PC-9 (cell line): ENCODE measurements around the gene RYR1. TPM values are rescaled to one million over a fixed set of nuclear protein-coding genes. Genes with fewer than 3 reads are reported as not detected.
"Not testable (repeated sequence)": the region's sequence is repeated elsewhere in the genome, so short reads cannot be mapped to it uniquely, and the experiment has no call there.

ENCODE experiments used
- BruUV-seq: library from RNA; stranded (reverse); fragments of 400-500 nt; replicated peaks from 2 replicates; lab custom pipeline; 2021; lab: Mats Ljungman, UMichigan
- CTCF ChIA-PET: fragments of 300-600 bp; sonication (Branson Sonifier 250); formaldehyde crosslinking; loops from one replicate; lab custom pipeline; 2022; ENCODE audit warnings: antibody characterized with exemption; lab: Charles Lee
- POLR2A ChIA-PET: fragments of 300-600 bp; sonication (Branson Sonifier 250); formaldehyde crosslinking; loops from one replicate; lab custom pipeline; 2022; ENCODE audit warnings: antibody characterized with exemption; ENCODE audit not compliant: unreplicated experiment; lab: Charles Lee
- DNase-seq, 2 experiments: peaks; one replicate each; pipeline versions ENCODE4 v3.0.0 to v3.0.0-alpha.2; 2015 to 2022; ENCODE audit warnings: mixed read lengths in 1 of 2
- H2AFZ ChIP-seq: fragments of 200-600 bp; sonication (generic); 2 replicates; pipeline ENCODE4 v1.8.1; 2017; ENCODE audit warnings: antibody characterized with exemption
- H3F3A ChIP-seq: fragments of 200-600 bp; sonication (generic); 2 replicates; pipeline ENCODE4 v1.8.1; 2017; ENCODE audit warnings: antibody characterized with exemption, mild to moderate bottlenecking, low read depth; ENCODE audit not compliant: insufficient read depth
- H3K27ac ChIP-seq: fragments of 200-600 bp; sonication (generic); 2 replicates; pipeline ENCODE4 v1.6.1; 2016; ENCODE audit warnings: mixed run types
- H3K27me3 ChIP-seq: fragments of 200-600 bp; sonication (generic); 2 replicates; pipeline ENCODE4 v1.6.1; 2016; ENCODE audit warnings: low read depth, mixed run types; ENCODE audit not compliant: insufficient read depth
- H3K36me3 ChIP-seq: fragments of 200-600 bp; sonication (generic); 2 replicates; pipeline ENCODE4 v1.6.1; 2016; ENCODE audit warnings: low read depth, mixed run types
- H3K4me1 ChIP-seq: fragments of 200-600 bp; sonication (generic); replicated peaks from 2 replicates; pipeline ENCODE4 v1.6.1; 2016; ENCODE audit warnings: mixed run types; ENCODE audit not compliant: insufficient read depth
- H3K4me2 ChIP-seq: fragments of 200-600 bp; sonication (generic); 2 replicates; pipeline ENCODE4 v1.6.1; 2017; ENCODE audit warnings: mixed run types
- H3K4me3 ChIP-seq: fragments of 200-600 bp; sonication (generic); 2 replicates; pipeline ENCODE4 v1.6.1; 2016; ENCODE audit warnings: mixed run types
- H3K79me2 ChIP-seq: fragments of 200-600 bp; sonication (generic); 2 replicates; pipeline ENCODE4 v1.6.1; 2017; ENCODE audit warnings: low read depth, mixed run types
- H3K9me2 ChIP-seq: fragments of 200-600 bp; sonication (generic); 2 replicates; pipeline ENCODE4 v1.8.1; 2017; ENCODE audit warnings: mild to moderate bottlenecking; ENCODE audit not compliant: insufficient read depth
- H3K9me3 ChIP-seq: fragments of 200-600 bp; sonication (generic); 2 replicates; pipeline ENCODE4 v1.8.1; 2016; ENCODE audit warnings: low read depth; ENCODE audit not compliant: insufficient read depth
- H4K20me1 ChIP-seq: fragments of 200-600 bp; sonication (generic); 2 replicates; pipeline ENCODE4 v1.8.1; 2017; ENCODE audit not compliant: insufficient read depth
- CTCF ChIP-seq: fragments of 200-600 bp; sonication (generic); conservative IDR thresholded peaks from 2 replicates; pipeline ENCODE4 v1.6.1; 2017; ENCODE audit warnings: mixed run types, antibody characterized with exemption, mild to moderate bottlenecking, moderate library complexity
- EZH2 ChIP-seq: fragments of 200-600 bp; sonication (generic); IDR thresholded peaks from 2 replicates; pipeline ENCODE4 v1.8.0; 2017; ENCODE audit warnings: antibody characterized with exemption, low read depth
- intact Hi-C: fragments of 100-400 bp; cut with micrococcal nuclease; formaldehyde crosslinking; loops from one replicate; pipeline ENCODE4 v1.10.0; 2022; ENCODE audit not compliant: unreplicated experiment
- total RNA-seq: library from RNA; stranded (reverse); gene quantifications from 2 replicates; pipeline ENCODE4 v1.2.3, GENCODE V29; 2021

The RYR1 gene
- total RNA-seq, 1 experiment from 2014 or later = 1.0 TPM

GRCh38 chr19:38511074-38511708, 77.7 kb downstream of the RYR1 start:
- Histone ChIP-seq H3K27me3 (peaks cover 19% of the 10 kb centered on the region; the same call in 1 of the 2 replicates), H3K9me2 (no peaks in the 10 kb centered on the region), H3F3A (no peaks in the 10 kb centered on the region), H3K36me3 (no peaks in the 10 kb centered on the region), H3K4me2 (no peak overlapping the region), H3K4me3 (no peak overlapping the region), H4K20me1 (no peaks in the 10 kb centered on the region), H3K4me1 (no peaks in the 10 kb centered on the region), H2AFZ (no peak overlapping the region), H3K27ac (no peak overlapping the region), H3K9me3 (no peaks in the 10 kb centered on the region), H3K79me2 (no peaks in the 10 kb centered on the region)
- intact Hi-C loops = loop anchor here (10.0 kb wide), 1 partner anchor 224 kb away; no protein-coding TSS in a partner anchor
- CTCF ChIA-PET = no interaction called here
- no peak for DNase-seq
- no TSS peak for BruUV-seq
- POLR2A ChIA-PET = no interaction called here
- no peak for TF ChIP-seq EZH2
- TF ChIP-seq CTCF = no peak

GRCh38 chr19:38512277-38512676, 78.8 kb downstream of the RYR1 start:
- Histone ChIP-seq H3F3A (no peaks in the 10 kb centered on the region), H3K27me3 (peaks cover 18% of the 10 kb centered on the region; the same call in 1 of the 2 replicates), H3K9me3 (no peaks in the 10 kb centered on the region), H3K4me2 (no peak overlapping the region), H3K36me3 (no peaks in the 10 kb centered on the region), H2AFZ (no peak overlapping the region), H3K4me3 (no peak overlapping the region), H3K79me2 (no peaks in the 10 kb centered on the region), H3K9me2 (no peaks in the 10 kb centered on the region), H3K27ac (no peak overlapping the region), H4K20me1 (no peaks in the 10 kb centered on the region), H3K4me1 (no peaks in the 10 kb centered on the region)
- TF ChIP-seq CTCF (no peak), EZH2 (no peak)
- ChIA-PET POLR2A (no interaction called here), CTCF (interaction anchor here (0.5 kb wide), 1 partner anchor 816 kb away, joined by 3 read pairs; no protein-coding TSS in a partner anchor)
- BruUV-seq = no TSS peak
- intact Hi-C loops = loop anchor here (10.0 kb wide), 1 partner anchor 223 kb away; no protein-coding TSS in a partner anchor
- no peak for DNase-seq

- H3K4me1 ChIP-seq, H3K9me2 ChIP-seq, BruUV-seq, H3K4me3 ChIP-seq, H3K9me3 ChIP-seq, H4K20me1 ChIP-seq, H3K4me2 ChIP-seq, CTCF ChIA-PET, DNase-seq, H3K79me2 ChIP-seq, H2AFZ ChIP-seq, H3K36me3 ChIP-seq, POLR2A ChIA-PET, H3F3A ChIP-seq, H3K27ac ChIP-seq: not testable (repeated sequence)
- peaks cover 18% of the 10 kb centered on the region; the same call in 1 of the 2 replicates for H3K27me3 ChIP-seq
- intact Hi-C loops = loop anchor here (10.0 kb wide), 1 partner anchor 222 kb away; no protein-coding TSS in a partner anchor
Observed at GRCh38 chr19:38513156-38513555, 79.7 kb downstream of the RYR1 start.
